Retinal pigment epithelial cell (primary cell): ENCODE measurements around the gene CFAP77.

ENCODE experiments used
- DNase-seq: peaks from one replicate; pipeline ENCODE4 v3.0.0-alpha.2; 2010; ENCODE audit warnings: low read depth
- H3K4me3 ChIP-seq: 2 replicates; pipeline ENCODE4 v1.5.1; 2011; ENCODE audit warnings: mild to moderate bottlenecking, low read length, control low read depth, moderate library complexity
- TF ChIP-seq, protein P1 (sequence below): conservative IDR thresholded peaks from 2 replicates; pipeline ENCODE4 v1.5.1; 2011; ENCODE audit warnings: low read depth, low read length, control low read depth, inconsistent platforms

Gene CFAP77

DNA sequence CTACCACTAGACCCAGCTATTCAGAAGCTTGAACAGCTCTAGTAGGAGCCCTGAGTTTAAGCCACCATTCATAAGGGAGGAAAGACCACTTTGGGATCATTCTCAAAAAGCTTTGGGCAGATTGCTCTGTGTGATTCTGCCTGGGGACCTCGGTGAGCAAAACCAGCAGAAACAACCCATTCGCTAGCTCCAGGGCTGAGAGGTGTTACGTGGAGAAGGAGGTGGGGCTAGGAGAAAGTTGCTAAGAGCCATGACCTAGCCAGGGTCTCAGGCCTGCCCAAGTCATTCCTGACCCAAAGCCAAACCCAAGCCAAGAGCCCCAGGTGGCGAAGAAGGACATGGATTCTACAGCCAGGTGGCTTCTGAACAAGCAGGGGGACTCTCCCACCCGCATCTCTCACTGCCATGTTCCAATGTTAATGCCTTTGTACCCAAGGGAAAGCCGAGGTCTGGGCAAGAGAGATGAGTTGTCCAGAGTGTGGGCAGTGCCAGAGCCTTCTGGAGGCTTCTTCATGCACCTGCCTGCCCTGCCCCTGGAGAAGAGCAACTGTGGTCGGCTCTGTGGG, 168.4 kb downstream of the CFAP77 start:
- TF ChIP-seq, protein P1, sequence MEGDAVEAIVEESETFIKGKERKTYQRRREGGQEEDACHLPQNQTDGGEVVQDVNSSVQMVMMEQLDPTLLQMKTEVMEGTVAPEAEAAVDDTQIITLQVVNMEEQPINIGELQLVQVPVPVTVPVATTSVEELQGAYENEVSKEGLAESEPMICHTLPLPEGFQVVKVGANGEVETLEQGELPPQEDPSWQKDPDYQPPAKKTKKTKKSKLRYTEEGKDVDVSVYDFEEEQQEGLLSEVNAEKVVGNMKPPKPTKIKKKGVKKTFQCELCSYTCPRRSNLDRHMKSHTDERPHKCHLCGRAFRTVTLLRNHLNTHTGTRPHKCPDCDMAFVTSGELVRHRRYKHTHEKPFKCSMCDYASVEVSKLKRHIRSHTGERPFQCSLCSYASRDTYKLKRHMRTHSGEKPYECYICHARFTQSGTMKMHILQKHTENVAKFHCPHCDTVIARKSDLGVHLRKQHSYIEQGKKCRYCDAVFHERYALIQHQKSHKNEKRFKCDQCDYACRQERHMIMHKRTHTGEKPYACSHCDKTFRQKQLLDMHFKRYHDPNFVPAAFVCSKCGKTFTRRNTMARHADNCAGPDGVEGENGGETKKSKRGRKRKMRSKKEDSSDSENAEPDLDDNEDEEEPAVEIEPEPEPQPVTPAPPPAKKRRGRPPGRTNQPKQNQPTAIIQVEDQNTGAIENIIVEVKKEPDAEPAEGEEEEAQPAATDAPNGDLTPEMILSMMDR, result no peak
- H3K4me3 ChIP-seq, result no peak overlapping the region
- DNase-seq, result no peak

DNA sequence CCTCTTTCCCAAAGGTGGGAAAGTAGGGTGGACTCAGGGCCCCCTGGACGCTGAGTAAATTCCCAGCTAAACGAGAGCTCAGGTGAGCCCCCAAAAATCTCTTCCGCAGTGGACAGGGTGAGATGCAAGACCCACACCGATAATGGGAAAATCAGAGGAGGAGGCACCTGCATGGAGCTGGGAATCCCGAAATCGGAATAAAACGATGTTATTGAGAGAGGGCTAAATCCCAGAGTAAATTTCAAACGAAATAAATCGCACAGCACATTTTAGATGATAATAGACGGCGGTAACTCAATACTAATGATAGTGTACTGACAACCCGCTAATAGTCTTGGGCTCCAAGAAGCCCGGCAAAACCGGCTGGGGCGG, 169.4 kb downstream of the CFAP77 start:
- TF ChIP-seq, protein P1, result no peak
- no peak overlapping the region for H3K4me3 ChIP-seq
- no peak for DNase-seq

DNA sequence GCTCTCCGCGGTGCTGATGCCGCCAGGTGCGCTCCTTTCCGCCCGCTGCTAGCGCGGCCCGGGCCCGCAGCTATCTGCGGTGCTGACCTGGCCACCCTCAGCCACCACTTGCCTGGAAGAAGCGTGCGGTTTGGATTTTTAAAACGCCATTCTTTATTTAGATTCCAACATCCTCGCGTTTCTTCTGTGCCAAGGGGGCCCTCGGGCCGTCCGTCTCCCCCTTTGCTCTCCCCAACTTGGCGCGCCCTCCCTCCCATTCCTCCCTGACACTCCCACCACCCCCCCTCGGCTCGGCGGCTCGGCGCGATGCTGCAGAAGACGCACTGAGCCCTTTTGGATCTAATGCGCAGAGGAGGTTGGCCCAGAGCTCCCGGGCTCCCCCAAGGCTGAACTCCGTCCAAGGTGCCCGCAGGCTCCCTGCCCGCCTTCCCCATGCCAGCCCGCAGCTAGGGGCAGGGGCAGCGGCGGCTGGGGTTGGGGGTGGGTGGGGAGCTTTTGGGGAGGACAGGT, 172.3 kb downstream of the CFAP77 start, which contains the start of gene BARHL1:
Gene BARHL1, plus strand, starts transcription at position 331 of the 510 bp plus-strand sequence. CDS start 192 bp downstream, outside the sequence.
- TF ChIP-seq, protein P1, result no peak
- no peak for DNase-seq
- H3K4me3 ChIP-seq, result no peak within 1 kb of the TSS

DNA sequence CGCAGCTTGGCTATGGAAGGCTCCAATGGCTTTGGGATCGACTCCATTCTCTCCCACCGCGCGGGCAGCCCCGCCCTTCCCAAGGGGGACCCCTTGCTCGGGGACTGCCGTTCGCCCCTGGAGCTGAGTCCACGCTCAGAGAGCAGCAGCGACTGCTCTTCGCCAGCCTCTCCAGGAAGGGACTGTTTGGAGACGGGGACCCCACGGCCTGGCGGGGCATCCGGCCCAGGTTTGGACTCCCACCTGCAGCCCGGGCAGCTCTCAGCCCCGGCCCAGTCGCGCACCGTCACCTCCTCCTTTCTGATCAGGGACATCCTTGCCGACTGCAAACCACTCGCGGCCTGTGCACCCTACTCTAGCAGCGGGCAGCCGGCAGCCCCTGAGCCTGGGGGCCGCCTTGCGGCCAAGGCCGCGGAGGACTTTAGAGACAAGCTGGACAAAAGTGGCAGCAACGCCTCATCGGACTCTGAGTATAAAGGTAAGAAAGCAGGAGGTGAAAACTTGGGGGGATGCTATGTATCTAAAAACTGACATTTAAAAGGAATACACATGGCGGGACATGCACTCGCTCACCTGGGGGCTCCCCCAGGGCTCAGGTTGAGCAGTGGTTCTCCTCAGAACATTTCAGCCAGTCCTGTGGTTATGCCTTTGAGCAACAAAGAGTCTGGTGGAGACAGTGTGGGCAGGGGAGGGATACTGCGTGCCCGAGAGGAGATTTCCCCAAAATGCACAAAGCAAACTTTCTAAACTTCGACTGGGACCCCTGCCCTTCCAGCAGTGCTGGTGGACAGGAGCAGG, 173.0 kb downstream of the CFAP77 start:
- DNase-seq, result no peak
- TF ChIP-seq, protein P1, result no peak
- no peak overlapping the region for H3K4me3 ChIP-seq

DNA sequence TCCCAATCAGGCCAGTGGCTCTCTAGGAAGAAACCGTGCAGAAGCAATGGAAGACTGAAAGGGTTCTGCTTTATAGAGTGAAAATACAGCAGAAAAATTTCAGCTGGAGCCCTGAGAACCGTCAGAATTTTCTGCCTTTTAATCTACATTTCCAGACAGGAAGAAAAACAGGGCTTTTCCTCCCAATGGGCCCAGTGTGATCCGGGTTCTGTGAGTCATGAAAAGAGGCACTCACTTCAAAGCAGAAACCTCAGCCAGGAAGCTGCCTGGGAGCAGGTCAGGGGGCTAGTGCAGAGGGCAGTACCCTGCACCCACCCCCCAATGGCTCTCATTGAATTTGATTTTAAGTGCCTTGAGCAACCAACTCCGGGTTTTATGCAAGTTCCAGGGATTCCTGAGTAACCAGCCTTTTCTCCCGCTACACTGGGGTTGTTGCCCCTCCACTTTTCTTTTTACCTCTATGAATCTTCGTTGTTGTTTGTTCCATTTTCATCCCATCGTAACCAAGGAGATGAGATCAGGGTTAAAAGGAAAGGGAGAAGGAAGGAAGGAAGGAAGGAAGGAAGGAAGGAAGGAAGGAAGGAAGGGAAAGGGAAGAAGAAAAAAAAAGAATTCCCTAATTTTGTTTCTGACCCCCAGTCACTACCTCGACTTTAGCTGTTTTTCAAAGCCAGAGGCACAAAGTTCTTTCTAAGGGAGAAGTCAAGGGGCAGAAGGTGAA, 173.7 kb downstream of the CFAP77 start:
- no peak for DNase-seq
- H3K4me3 ChIP-seq, result no peak overlapping the region
- TF ChIP-seq, protein P1, result no peak

DNA sequence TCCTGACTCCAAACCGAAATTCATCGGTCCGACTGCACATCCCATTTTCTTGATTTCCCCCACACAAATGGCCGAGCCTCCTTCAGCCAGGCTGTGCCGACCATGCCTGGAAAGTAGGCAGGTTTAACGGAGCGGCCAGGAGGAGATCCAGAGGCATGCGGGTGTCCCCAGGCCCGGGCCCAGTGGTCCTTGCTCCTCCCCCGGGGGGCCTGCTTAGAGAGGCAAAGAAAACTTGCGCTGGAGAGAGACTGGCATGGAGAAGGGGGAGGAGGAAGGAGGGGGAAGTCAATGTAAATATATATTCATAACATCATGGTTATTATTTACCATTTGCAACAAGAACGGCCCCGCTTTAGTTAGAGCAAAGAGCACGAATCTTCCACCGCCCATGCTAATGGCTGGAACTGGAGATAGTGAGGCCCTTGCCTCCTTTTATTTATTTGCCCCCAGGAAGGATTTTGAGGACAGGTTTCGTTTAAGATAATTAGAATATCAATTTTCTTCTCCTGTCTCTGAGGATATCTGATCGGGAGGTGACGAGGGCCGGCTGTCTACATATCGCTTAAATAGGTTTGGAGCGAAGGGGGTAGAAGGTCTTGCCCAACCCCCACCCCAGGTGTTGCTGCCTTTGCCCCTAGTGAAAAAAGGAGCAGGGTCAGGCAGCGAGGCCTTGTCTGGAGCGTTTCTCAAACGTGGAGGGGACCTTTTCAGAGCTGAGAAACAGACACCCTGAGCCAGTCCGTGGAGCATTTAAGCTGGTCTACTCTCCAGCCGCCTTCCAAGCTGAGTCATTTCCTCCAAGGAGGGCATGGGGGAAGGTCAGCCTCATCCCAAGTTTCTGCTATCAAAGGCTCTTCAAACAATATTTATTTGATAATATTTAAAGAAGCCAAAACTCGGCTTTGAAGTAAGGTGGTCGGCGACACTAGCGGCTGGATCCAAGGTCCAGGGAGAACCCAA, 174.9 kb downstream of the CFAP77 start:
- TF ChIP-seq, protein P1, result no peak
- no peak for DNase-seq
- H3K4me3 ChIP-seq, result no peak overlapping the region
